ENCODE measurements around the gene ZBED2. TPM values are rescaled to one million over a fixed set of nuclear protein-coding genes. Genes with fewer than 3 reads are reported as not detected.

The ZBED2 gene
- total and polyA plus RNA-seq, 2 of the 13 experiments (the other 11 are each of a cell fraction or from before 2014, with no cell fraction given), result 0.04 TPM; not detected in 1

GRCh38 chr3:111590143-111590491 is 5.0 kb downstream of the ZBED2 start (continued):
- TF ChIP-seq CEBPG (CRISPR knock-in tag; IDR thresholded peaks at IDR 0.05), result no peak
- TF ChIP-seq ZNF615 (CRISPR knock-in tag; IDR thresholded peaks at IDR 0.05; ENCODE audit: borderline replicate concordance), result no peak
- TF ChIP-seq ZNF143 (CRISPR knock-in tag; IDR thresholded peaks at IDR 0.05), result no peak
- TF ChIP-seq PCBP2 (optimal IDR thresholded peaks at IDR 0.05; ENCODE audit: low read depth, low read length, poor library complexity, severe bottlenecking), result no peak
- no peak for TF ChIP-seq CBX5 (CRISPR knock-in tag; IDR thresholded peaks at IDR 0.05; ENCODE audit: borderline replicate concordance)

GRCh38 chr3:111589303-111590142 is 5.6 kb downstream of the ZBED2 start:
- H3K27ac ChIP-seq (ENCODE audit: extremely low read length, insufficient read depth, low read length), result no peak overlapping the region
- WGBS (ENCODE audit: low lambda C conversion rate), result 13% methylated on average over 2 of the region's 2 CpGs
- no peaks in the 10 kb centered on the region for H3K27me3 ChIP-seq (ENCODE audit: control insufficient read depth in 1 of 2, insufficient read depth in 2 of 2, low read length in 2 of 2)
- ChIA-PET POLR2A (no interaction called here), CTCF (ENCODE audit: low intra/inter-chr PET ratio, low total read pairs) (no interaction called here)
- ATAC-seq (no peak), DNase-seq (ENCODE audit: low spot score) (no peak), FAIRE-seq (no peak)
- no peak overlapping the region for H3K9ac ChIP-seq (ENCODE audit: insufficient read depth, low read depth, low read length)
- H3K4me2 ChIP-seq (ENCODE audit: low read depth, low read length), result no peak overlapping the region
- no peak for TF ChIP-seq MTF1 (CRISPR knock-in tag; IDR thresholded peaks at IDR 0.05)
- no peak for TF ChIP-seq NR3C1 (CRISPR knock-in tag; IDR thresholded peaks at IDR 0.05)
- TF ChIP-seq EED (CRISPR knock-in tag; IDR thresholded peaks at IDR 0.05), result no peak
- TF ChIP-seq SOX13 (IDR thresholded peaks at IDR 0.05), result no peak
- no peak for TF ChIP-seq SOX13 (CRISPR knock-in tag; conservative IDR thresholded peaks at IDR 0.05 in 1 of 2, IDR thresholded peaks at IDR 0.05 in 1 of 2)
- no peak for TF ChIP-seq KDM5A (IDR thresholded peaks at IDR 0.05; ENCODE audit: borderline replicate concordance, low read length)
- no peak for TF ChIP-seq ZC3H4 (CRISPR knock-in tag; IDR thresholded peaks at IDR 0.05; ENCODE audit: borderline replicate concordance)
- no peak for TF ChIP-seq KAT2B (IDR thresholded peaks at IDR 0.05; ENCODE audit: borderline replicate concordance, low read depth, low read length)
- no peak for TF ChIP-seq GMEB1 (CRISPR knock-in tag; IDR thresholded peaks at IDR 0.05; ENCODE audit: borderline replicate concordance)
- no peak for TF ChIP-seq ATF5 (CRISPR knock-in tag; IDR thresholded peaks at IDR 0.05; ENCODE audit: low read depth)
- no peak for TF ChIP-seq LCORL (IDR thresholded peaks at IDR 0.05)
- TF ChIP-seq LCORL (CRISPR knock-in tag; IDR thresholded peaks at IDR 0.05), result no peak
- no peak for TF ChIP-seq E2F2 (CRISPR knock-in tag; IDR thresholded peaks at IDR 0.05; ENCODE audit: borderline replicate concordance)
- TF ChIP-seq SALL1 (CRISPR knock-in tag; IDR thresholded peaks at IDR 0.05), result no peak
- intact Hi-C loops (cut with micrococcal nuclease; ENCODE audit: unreplicated experiment), result no loop called here
- no TSS peak for BruUV-seq (replicated peaks)
- no peaks in the 10 kb centered on the region for H3K36me3 ChIP-seq (replicated peaks in 1 of 2; ENCODE audit: control insufficient read depth in 1 of 2, insufficient read depth in 2 of 2, low read length in 2 of 2)
- no peaks in the 10 kb centered on the region for H3K4me1 ChIP-seq (ENCODE audit: insufficient read depth, low read length)
- in situ Hi-C loops (cut with HindIII; ENCODE audit: extremely low pct_ligation_motif_present, low pct_unique_long_range_greater_than_20kb), result no loop called here
- no peaks in the 10 kb centered on the region for H3K79me2 ChIP-seq (ENCODE audit: insufficient read depth, low read length)
- H3K4me3 ChIP-seq (replicated peaks in 1 of 3; ENCODE audit: insufficient read depth in 1 of 3, low read depth in 2 of 3, low read length in 3 of 3), result no peak overlapping the region
- H4K20me1 ChIP-seq (ENCODE audit: insufficient read depth, low read length), result no peaks in the 10 kb centered on the region
- H2AFZ ChIP-seq (ENCODE audit: low read length), result no peak overlapping the region
- no peaks in the 10 kb centered on the region for H3K9me3 ChIP-seq (ENCODE audit: low read length)
